ENCODE data around the gene SLC29A1. TPM values are rescaled to one million over a fixed set of nuclear protein-coding genes. Genes with fewer than 3 reads are reported as not detected.

SLC29A1 gene
- total RNA-seq, 1 experiment from 2014 or later, result 92.8 TPM

GRCh38 chr6:44219053-44219814 lies 4.2 kb upstream of the SLC29A1 start:
- H3K4me1 Mint-ChIP-seq (ENCODE audit: low read depth, unreplicated experiment), result peaks cover 54% of the 10 kb centered on the region
- CTCF ChIA-PET, result interaction anchor here (0.6 to 1.6 kb wide), 6 partner anchors 19 to 1328 kb away, joined by 3 to 11 read pairs (median 6); partner anchors contain the start of genes HSP90AB1 and SLC35B2
- TF ChIP-seq, protein P1, sequence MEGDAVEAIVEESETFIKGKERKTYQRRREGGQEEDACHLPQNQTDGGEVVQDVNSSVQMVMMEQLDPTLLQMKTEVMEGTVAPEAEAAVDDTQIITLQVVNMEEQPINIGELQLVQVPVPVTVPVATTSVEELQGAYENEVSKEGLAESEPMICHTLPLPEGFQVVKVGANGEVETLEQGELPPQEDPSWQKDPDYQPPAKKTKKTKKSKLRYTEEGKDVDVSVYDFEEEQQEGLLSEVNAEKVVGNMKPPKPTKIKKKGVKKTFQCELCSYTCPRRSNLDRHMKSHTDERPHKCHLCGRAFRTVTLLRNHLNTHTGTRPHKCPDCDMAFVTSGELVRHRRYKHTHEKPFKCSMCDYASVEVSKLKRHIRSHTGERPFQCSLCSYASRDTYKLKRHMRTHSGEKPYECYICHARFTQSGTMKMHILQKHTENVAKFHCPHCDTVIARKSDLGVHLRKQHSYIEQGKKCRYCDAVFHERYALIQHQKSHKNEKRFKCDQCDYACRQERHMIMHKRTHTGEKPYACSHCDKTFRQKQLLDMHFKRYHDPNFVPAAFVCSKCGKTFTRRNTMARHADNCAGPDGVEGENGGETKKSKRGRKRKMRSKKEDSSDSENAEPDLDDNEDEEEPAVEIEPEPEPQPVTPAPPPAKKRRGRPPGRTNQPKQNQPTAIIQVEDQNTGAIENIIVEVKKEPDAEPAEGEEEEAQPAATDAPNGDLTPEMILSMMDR (IDR thresholded peaks at IDR 0.05; ENCODE audit: unreplicated experiment), result no peak
- intact Hi-C loops (cut with micrococcal nuclease; ENCODE audit: unreplicated experiment), result loop anchor here (5.0 kb wide), 1 partner anchor 47 kb away; no protein-coding TSS in a partner anchor
- no TSS peak for BruUV-seq (replicated peaks)
- peak overlapping the region; percentile 94 for H3K4me3 Mint-ChIP-seq (ENCODE audit: low read depth, unreplicated experiment)
- peaks cover 38% of the 10 kb centered on the region for H3K36me3 Mint-ChIP-seq (ENCODE audit: insufficient read depth, unreplicated experiment)
- DNase-seq, result peak; percentile 89
- no peaks in the 10 kb centered on the region for H3K9me3 Mint-ChIP-seq (ENCODE audit: low read depth, unreplicated experiment)
- H3K27ac Mint-ChIP-seq (ENCODE audit: unreplicated experiment), result peak overlapping the region; percentile 68
- no peaks in the 10 kb centered on the region for H3K27me3 Mint-ChIP-seq (ENCODE audit: unreplicated experiment)

GRCh38 chr6:44219815-44220784 lies 3.3 kb upstream of the SLC29A1 start:
- no TSS peak for BruUV-seq (replicated peaks)
- peak overlapping the region; percentile 68 for H3K27ac Mint-ChIP-seq (ENCODE audit: unreplicated experiment)
- no peaks in the 10 kb centered on the region for H3K27me3 Mint-ChIP-seq (ENCODE audit: unreplicated experiment)
- peak overlapping the region; percentile 94 for H3K4me3 Mint-ChIP-seq (ENCODE audit: low read depth, unreplicated experiment)
- peaks cover 63% of the 10 kb centered on the region for H3K4me1 Mint-ChIP-seq (ENCODE audit: low read depth, unreplicated experiment)
- CTCF ChIA-PET, result interaction anchor here (0.6 to 1.6 kb wide), 8 partner anchors 19 to 1329 kb away, joined by 3 to 11 read pairs (median 4); partner anchors contain the start of genes HSP90AB1 and SLC35B2
- intact Hi-C loops (cut with micrococcal nuclease; ENCODE audit: unreplicated experiment), result loop anchor here (5.0 kb wide), 1 partner anchor 48 kb away; no protein-coding TSS in a partner anchor
- TF ChIP-seq, protein P1 (IDR thresholded peaks at IDR 0.05; ENCODE audit: unreplicated experiment), result no peak
- peaks cover 38% of the 10 kb centered on the region for H3K36me3 Mint-ChIP-seq (ENCODE audit: insufficient read depth, unreplicated experiment)
- DNase-seq, result no peak
- H3K9me3 Mint-ChIP-seq (ENCODE audit: low read depth, unreplicated experiment), result no peaks in the 10 kb centered on the region

DNA sequence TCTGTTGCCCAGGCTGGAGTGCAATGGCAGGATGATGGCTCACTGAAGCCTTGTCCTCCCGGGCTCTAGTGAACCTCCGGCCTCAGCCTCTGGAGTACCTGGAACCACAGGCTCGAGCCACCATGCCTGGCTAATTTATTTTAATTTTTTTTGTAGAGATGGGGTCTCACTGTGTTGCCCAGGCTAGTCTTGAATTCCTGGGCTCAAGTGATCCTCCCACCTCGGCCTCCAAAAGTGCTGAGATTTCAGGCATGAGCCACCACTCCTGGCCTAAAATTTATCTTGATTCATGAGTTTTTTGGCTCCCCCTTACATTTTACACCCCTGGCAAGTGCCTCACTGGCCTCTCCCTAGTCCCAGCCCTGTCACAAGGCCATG lies 2.5 kb upstream of the SLC29A1 start:
- Mint-ChIP-seq H3K27ac (ENCODE audit: unreplicated experiment) (peak overlapping the region; percentile 5), H3K4me3 (ENCODE audit: low read depth, unreplicated experiment) (peak overlapping the region; percentile 5), H3K9me3 (ENCODE audit: low read depth, unreplicated experiment) (no peaks in the 10 kb centered on the region), H3K4me1 (ENCODE audit: low read depth, unreplicated experiment) (peaks cover 66% of the 10 kb centered on the region), H3K27me3 (ENCODE audit: unreplicated experiment) (no peaks in the 10 kb centered on the region), H3K36me3 (ENCODE audit: insufficient read depth, unreplicated experiment) (peaks cover 38% of the 10 kb centered on the region)
- TF ChIP-seq, protein P1 (IDR thresholded peaks at IDR 0.05; ENCODE audit: unreplicated experiment), result no peak
- no TSS peak for BruUV-seq (replicated peaks)
- intact Hi-C loops (cut with micrococcal nuclease; ENCODE audit: unreplicated experiment), result loop anchor here (1.0 kb wide), 1 partner anchor 16 kb away; no protein-coding TSS in a partner anchor
- CTCF ChIA-PET, result interaction anchor here (0.6 to 1.2 kb wide), 3 partner anchors 26 to 33 kb away, joined by 3 to 6 read pairs (median 4); partner anchors contain the start of gene HSP90AB1
- DNase-seq, result no peak
